ENCODE results near the gene KCNB1.

Gene KCNB1

GRCh38 chr20:49519212-49519712 lies 36.8 kb upstream of the KCNB1 start:
- DNase-seq (ENCODE audit: low read depth, low spot score), result no peak
- H3K27me3 ChIP-seq (ENCODE audit: insufficient read depth, insufficient read length), result no peaks in the 10 kb centered on the region
- H3K36me3 ChIP-seq (ENCODE audit: insufficient read depth, insufficient read length, low read length), result peaks cover 11% of the 10 kb centered on the region
- H3K9me3 ChIP-seq (ENCODE audit: insufficient read depth, low read length), result no peaks in the 10 kb centered on the region; the same call in 1 of the 2 replicates
- no peak overlapping the region for H3K9ac ChIP-seq (ENCODE audit: insufficient read length, low read depth)
- TF ChIP-seq SUZ12 (IDR thresholded peaks at IDR 0.05; ENCODE audit: extremely low read depth, insufficient read depth, insufficient read length) (no peak), ZNF274 (IDR thresholded peaks at IDR 0.05; ENCODE audit: low read depth, low read length) (no peak), YY1 (IDR thresholded peaks at IDR 0.05; ENCODE audit: insufficient read depth, insufficient read length) (no peak)
- no peak overlapping the region for H3K4me3 ChIP-seq (ENCODE audit: insufficient read length, low read depth)
- no peaks in the 10 kb centered on the region for H3K4me1 ChIP-seq (ENCODE audit: insufficient read depth, insufficient read length)

- Histone ChIP-seq H3K9ac (ENCODE audit: insufficient read length, low read depth) (no peak overlapping the region), H3K4me1 (ENCODE audit: insufficient read depth, insufficient read length) (no peaks in the 10 kb centered on the region), H3K4me3 (ENCODE audit: insufficient read length, low read depth) (no peak overlapping the region), H3K27me3 (ENCODE audit: insufficient read depth, insufficient read length) (no peaks in the 10 kb centered on the region), H3K9me3 (ENCODE audit: insufficient read depth, low read length) (no peaks in the 10 kb centered on the region), H3K36me3 (ENCODE audit: insufficient read depth, insufficient read length, low read length) (peaks cover 13% of the 10 kb centered on the region)
- TF ChIP-seq SUZ12 (IDR thresholded peaks at IDR 0.05; ENCODE audit: extremely low read depth, insufficient read depth, insufficient read length), result no peak
- no peak for TF ChIP-seq YY1 (IDR thresholded peaks at IDR 0.05; ENCODE audit: insufficient read depth, insufficient read length)
- TF ChIP-seq ZNF274 (IDR thresholded peaks at IDR 0.05; ENCODE audit: low read depth, low read length), result no peak
- DNase-seq (ENCODE audit: low read depth, low spot score), result no peak
These were observed 36.1 kb upstream of the KCNB1 start for GRCh38 chr20:49518576-49518975.

- H3K27me3 ChIP-seq (ENCODE audit: insufficient read depth, insufficient read length), result no peaks in the 10 kb centered on the region
- H3K4me3 ChIP-seq (ENCODE audit: insufficient read length, low read depth), result no peak overlapping the region
These were observed 35.3 kb upstream of the KCNB1 start for GRCh38 chr20:49517805-49518100.

GRCh38 chr20:49516916-49517804 lies 34.7 kb upstream of the KCNB1 start:
- H3K9me3 ChIP-seq (ENCODE audit: insufficient read depth, low read length), result no peaks in the 10 kb centered on the region
- H3K36me3 ChIP-seq (ENCODE audit: insufficient read depth, insufficient read length, low read length), result peaks cover 16% of the 10 kb centered on the region
- no peaks in the 10 kb centered on the region for H3K4me1 ChIP-seq (ENCODE audit: insufficient read depth, insufficient read length)
- H3K9ac ChIP-seq (ENCODE audit: insufficient read length, low read depth), result no peak overlapping the region
- TF ChIP-seq SUZ12 (IDR thresholded peaks at IDR 0.05; ENCODE audit: extremely low read depth, insufficient read depth, insufficient read length), result no peak
- TF ChIP-seq ZNF274 (IDR thresholded peaks at IDR 0.05; ENCODE audit: low read depth, low read length), result no peak
- no peak for TF ChIP-seq YY1 (IDR thresholded peaks at IDR 0.05; ENCODE audit: insufficient read depth, insufficient read length)
- no peaks in the 10 kb centered on the region for H3K27me3 ChIP-seq (ENCODE audit: insufficient read depth, insufficient read length)
- no peak for DNase-seq (ENCODE audit: low read depth, low spot score)
- H3K4me3 ChIP-seq (ENCODE audit: insufficient read length, low read depth), result no peak overlapping the region

More at GRCh38 chr20:49517805-49518100, 35.3 kb upstream of the KCNB1 start:
- Histone ChIP-seq H3K36me3 (ENCODE audit: insufficient read depth, insufficient read length, low read length) (peaks cover 14% of the 10 kb centered on the region), H3K9me3 (ENCODE audit: insufficient read depth, low read length) (no peaks in the 10 kb centered on the region), H3K9ac (ENCODE audit: insufficient read length, low read depth) (no peak overlapping the region), H3K4me1 (ENCODE audit: insufficient read depth, insufficient read length) (no peaks in the 10 kb centered on the region)
- TF ChIP-seq YY1 (IDR thresholded peaks at IDR 0.05; ENCODE audit: insufficient read depth, insufficient read length), result no peak
- TF ChIP-seq ZNF274 (IDR thresholded peaks at IDR 0.05; ENCODE audit: low read depth, low read length), result no peak
- TF ChIP-seq SUZ12 (IDR thresholded peaks at IDR 0.05; ENCODE audit: extremely low read depth, insufficient read depth, insufficient read length), result no peak
- DNase-seq (ENCODE audit: low read depth, low spot score), result no peak

- TF ChIP-seq ZNF274 (IDR thresholded peaks at IDR 0.05; ENCODE audit: low read depth, low read length) (no peak), YY1 (IDR thresholded peaks at IDR 0.05; ENCODE audit: insufficient read depth, insufficient read length) (no peak), SUZ12 (IDR thresholded peaks at IDR 0.05; ENCODE audit: extremely low read depth, insufficient read depth, insufficient read length) (no peak)
- no peak for DNase-seq (ENCODE audit: low read depth, low spot score)
- Histone ChIP-seq H3K9me3 (ENCODE audit: insufficient read depth, low read length) (no peaks in the 10 kb centered on the region), H3K4me3 (ENCODE audit: insufficient read length, low read depth) (no peak overlapping the region), H3K27me3 (ENCODE audit: insufficient read depth, insufficient read length) (no peaks in the 10 kb centered on the region), H3K36me3 (ENCODE audit: insufficient read depth, insufficient read length, low read length) (peaks cover 21% of the 10 kb centered on the region), H3K4me1 (ENCODE audit: insufficient read depth, insufficient read length) (peaks cover 3% of the 10 kb centered on the region), H3K9ac (ENCODE audit: insufficient read length, low read depth) (no peak overlapping the region)
These were observed 33.1 kb upstream of the KCNB1 start for GRCh38 chr20:49515586-49515985.

- DNase-seq (ENCODE audit: low read depth, low spot score), result no peak
- peaks cover 3% of the 10 kb centered on the region for H3K4me1 ChIP-seq (ENCODE audit: insufficient read depth, insufficient read length)
- no peaks in the 10 kb centered on the region for H3K9me3 ChIP-seq (ENCODE audit: insufficient read depth, low read length)
- no peak overlapping the region for H3K4me3 ChIP-seq (ENCODE audit: insufficient read length, low read depth)
- no peaks in the 10 kb centered on the region for H3K27me3 ChIP-seq (ENCODE audit: insufficient read depth, insufficient read length)
- H3K9ac ChIP-seq (ENCODE audit: insufficient read length, low read depth), result no peak overlapping the region
- TF ChIP-seq SUZ12 (IDR thresholded peaks at IDR 0.05; ENCODE audit: extremely low read depth, insufficient read depth, insufficient read length) (no peak), ZNF274 (IDR thresholded peaks at IDR 0.05; ENCODE audit: low read depth, low read length) (no peak), YY1 (IDR thresholded peaks at IDR 0.05; ENCODE audit: insufficient read depth, insufficient read length) (no peak)
- H3K36me3 ChIP-seq (ENCODE audit: insufficient read depth, insufficient read length, low read length), result peaks cover 25% of the 10 kb centered on the region
These were observed 31.0 kb upstream of the KCNB1 start for GRCh38 chr20:49513517-49513916.

- H3K4me1 ChIP-seq (ENCODE audit: insufficient read depth, insufficient read length), result peaks cover 3% of the 10 kb centered on the region
- H3K4me3 ChIP-seq (ENCODE audit: insufficient read length, low read depth), result no peak overlapping the region
- TF ChIP-seq YY1 (IDR thresholded peaks at IDR 0.05; ENCODE audit: insufficient read depth, insufficient read length) (no peak), SUZ12 (IDR thresholded peaks at IDR 0.05; ENCODE audit: extremely low read depth, insufficient read depth, insufficient read length) (no peak), ZNF274 (IDR thresholded peaks at IDR 0.05; ENCODE audit: low read depth, low read length) (no peak)
- no peaks in the 10 kb centered on the region for H3K27me3 ChIP-seq (ENCODE audit: insufficient read depth, insufficient read length)
- H3K9ac ChIP-seq (ENCODE audit: insufficient read length, low read depth), result no peak overlapping the region
- DNase-seq (ENCODE audit: low read depth, low spot score), result no peak
- no peaks in the 10 kb centered on the region for H3K9me3 ChIP-seq (ENCODE audit: insufficient read depth, low read length)
- H3K36me3 ChIP-seq (ENCODE audit: insufficient read depth, insufficient read length, low read length), result peaks cover 28% of the 10 kb centered on the region
These were observed 30.5 kb upstream of the KCNB1 start for GRCh38 chr20:49513009-49513408.

All from NT2/D1 (cell line).